Measurements from ENCODE around the gene KIR2DL1. TPM values are rescaled to one million over a fixed set of nuclear protein-coding genes. Genes with fewer than 3 reads are reported as not detected.

KIR2DL1 gene
- total RNA-seq, 1 donor from 2014 or later: not detected

DNA sequence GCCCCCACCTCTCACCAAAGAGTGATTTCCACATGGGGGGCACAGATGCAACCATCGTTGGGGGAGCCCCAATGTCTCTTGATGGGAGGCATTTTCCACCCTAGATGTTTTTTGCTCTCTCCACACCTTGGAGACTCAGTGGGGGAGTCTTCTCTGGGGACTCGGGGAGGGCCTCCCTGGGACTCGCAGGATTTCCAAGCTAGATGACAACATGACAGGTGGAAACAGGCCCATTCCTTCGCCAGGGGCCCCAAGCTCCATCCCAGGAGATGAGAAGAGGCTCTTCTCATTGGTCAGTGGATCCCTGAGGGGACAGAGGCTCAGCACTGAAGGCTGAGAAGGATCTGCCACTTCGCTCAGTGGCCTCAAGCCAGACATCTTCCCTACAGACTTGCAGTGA, 21.1 kb downstream of the KIR2DL1 start:
- Mint-ChIP-seq H3K27ac (ENCODE audit: unreplicated experiment) (no peak overlapping the region), H3K4me3 (ENCODE audit: unreplicated experiment) (no peak overlapping the region), H3K36me3 (ENCODE audit: low read depth, unreplicated experiment) (no peaks in the 10 kb centered on the region), H3K9me3 (ENCODE audit: unreplicated experiment) (peaks cover 18% of the 10 kb centered on the region), H3K4me1 (ENCODE audit: low read depth, unreplicated experiment) (no peaks in the 10 kb centered on the region), H3K27me3 (ENCODE audit: low read depth, unreplicated experiment) (no peaks in the 10 kb centered on the region)
- FAIRE-seq (no peak), DNase-seq (ENCODE audit: low read depth) (no peak)
- Histone ChIP-seq H3K79me2 (ENCODE audit: insufficient read depth, low read length) (no peaks in the 10 kb centered on the region), H3K9ac (ENCODE audit: low read length) (no peak overlapping the region), H3K4me2 (ENCODE audit: low read length) (no peak overlapping the region), H3K4me1 (ENCODE audit: insufficient read depth, low read length) (no peaks in the 10 kb centered on the region), H3K9me3 (ENCODE audit: insufficient read depth, low read depth, low read length) (peaks cover 3% of the 10 kb centered on the region), H3K4me3 (ENCODE audit: insufficient read depth, low read depth, low read length) (no peak overlapping the region), H2AFZ (ENCODE audit: low read depth, low read length) (no peak overlapping the region), H3K27ac (ENCODE audit: low read depth, low read length) (no peak overlapping the region), H3K36me3 (ENCODE audit: insufficient read depth, low read length) (no peaks in the 10 kb centered on the region), H3K27me3 (ENCODE audit: insufficient read depth, low read length) (no peaks in the 10 kb centered on the region), H4K20me1 (ENCODE audit: insufficient read depth, low read length) (no peaks in the 10 kb centered on the region)
- no peak for TF ChIP-seq EZH2 (IDR thresholded peaks at IDR 0.05; ENCODE audit: insufficient read depth, low read length)
- no peak for TF ChIP-seq CTCF (IDR thresholded peaks at IDR 0.05; ENCODE audit: insufficient read depth, low read depth, low read length)

- H3K27ac ChIP-seq (ENCODE audit: low read depth, low read length): no peak overlapping the region
- no peaks in the 10 kb centered on the region for H3K79me2 ChIP-seq (ENCODE audit: insufficient read depth, low read length)
- DNase-seq (ENCODE audit: low read depth) (no peak), FAIRE-seq (no peak)
- H3K4me3 ChIP-seq (ENCODE audit: insufficient read depth, low read depth, low read length): no peak overlapping the region
- H3K36me3 ChIP-seq (ENCODE audit: insufficient read depth, low read length): no peaks in the 10 kb centered on the region
- no peaks in the 10 kb centered on the region for H3K27me3 Mint-ChIP-seq (ENCODE audit: low read depth, unreplicated experiment)
- peaks cover 14% of the 10 kb centered on the region for H3K9me3 Mint-ChIP-seq (ENCODE audit: unreplicated experiment)
- peaks cover 3% of the 10 kb centered on the region for H3K9me3 ChIP-seq (ENCODE audit: insufficient read depth, low read depth, low read length)
- H3K27me3 ChIP-seq (ENCODE audit: insufficient read depth, low read length): no peaks in the 10 kb centered on the region
- no peaks in the 10 kb centered on the region for H3K36me3 Mint-ChIP-seq (ENCODE audit: low read depth, unreplicated experiment)
- no peaks in the 10 kb centered on the region for H3K4me1 ChIP-seq (ENCODE audit: insufficient read depth, low read length)
- no peak overlapping the region for H3K4me2 ChIP-seq (ENCODE audit: low read length)
- no peak overlapping the region for H3K27ac Mint-ChIP-seq (ENCODE audit: unreplicated experiment)
- no peak overlapping the region for H2AFZ ChIP-seq (ENCODE audit: low read depth, low read length)
- no peak overlapping the region for H3K9ac ChIP-seq (ENCODE audit: low read length)
- H4K20me1 ChIP-seq (ENCODE audit: insufficient read depth, low read length): no peaks in the 10 kb centered on the region
- H3K4me3 Mint-ChIP-seq (ENCODE audit: unreplicated experiment): no peak overlapping the region
- TF ChIP-seq CTCF (IDR thresholded peaks at IDR 0.05; ENCODE audit: insufficient read depth, low read depth, low read length): no peak
- no peak for TF ChIP-seq EZH2 (IDR thresholded peaks at IDR 0.05; ENCODE audit: insufficient read depth, low read length)
- H3K4me1 Mint-ChIP-seq (ENCODE audit: low read depth, unreplicated experiment): no peaks in the 10 kb centered on the region
Observed at GRCh38 chr19:54791476-54791875, 21.9 kb downstream of the KIR2DL1 start.

DNA sequence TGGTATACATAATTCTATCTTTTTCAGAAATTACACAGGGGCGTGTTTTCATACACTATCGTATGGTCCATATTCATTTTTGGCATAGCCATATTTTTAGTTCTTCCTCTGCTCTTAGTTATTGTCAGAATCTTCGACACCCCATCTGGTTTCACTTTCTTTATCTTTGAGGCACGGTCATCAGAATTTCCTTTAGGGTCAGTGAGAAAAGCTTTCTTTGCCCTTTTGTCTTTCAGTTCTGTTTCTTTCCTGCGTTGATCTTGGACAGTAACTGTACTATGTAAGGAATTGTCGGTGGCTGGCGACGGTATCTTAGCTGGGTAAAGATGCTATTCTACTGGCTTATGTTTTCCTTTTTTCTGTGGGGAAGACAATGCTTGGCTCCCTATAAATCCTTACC, 23.2 kb downstream of the KIR2DL1 start:
- Mint-ChIP-seq H3K36me3 (ENCODE audit: low read depth, unreplicated experiment) (no peaks in the 10 kb centered on the region), H3K27me3 (ENCODE audit: low read depth, unreplicated experiment) (no peaks in the 10 kb centered on the region), H3K27ac (ENCODE audit: unreplicated experiment) (no peak overlapping the region), H3K4me3 (ENCODE audit: unreplicated experiment) (no peak overlapping the region), H3K9me3 (ENCODE audit: unreplicated experiment) (peaks cover 9% of the 10 kb centered on the region), H3K4me1 (ENCODE audit: low read depth, unreplicated experiment) (no peaks in the 10 kb centered on the region)
- Histone ChIP-seq H3K27me3 (ENCODE audit: insufficient read depth, low read length) (no peaks in the 10 kb centered on the region), H3K27ac (ENCODE audit: low read depth, low read length) (no peak overlapping the region), H3K9me3 (ENCODE audit: insufficient read depth, low read depth, low read length) (peaks cover 3% of the 10 kb centered on the region), H3K79me2 (ENCODE audit: insufficient read depth, low read length) (no peaks in the 10 kb centered on the region), H2AFZ (ENCODE audit: low read depth, low read length) (no peak overlapping the region), H3K9ac (ENCODE audit: low read length) (no peak overlapping the region), H3K36me3 (ENCODE audit: insufficient read depth, low read length) (no peaks in the 10 kb centered on the region), H3K4me2 (ENCODE audit: low read length) (no peak overlapping the region), H3K4me3 (ENCODE audit: insufficient read depth, low read depth, low read length) (no peak overlapping the region), H4K20me1 (ENCODE audit: insufficient read depth, low read length) (no peaks in the 10 kb centered on the region), H3K4me1 (ENCODE audit: insufficient read depth, low read length) (no peaks in the 10 kb centered on the region)
- DNase-seq (ENCODE audit: low read depth) (no peak), FAIRE-seq (no peak)
- TF ChIP-seq EZH2 (IDR thresholded peaks at IDR 0.05; ENCODE audit: insufficient read depth, low read length): no peak
- TF ChIP-seq CTCF (IDR thresholded peaks at IDR 0.05; ENCODE audit: insufficient read depth, low read depth, low read length): no peak

Measured in astrocyte (in vitro differentiated cells and primary cell).